PFSK-1 (cell line): ENCODE data around the gene HOXC12.

ENCODE experiments used
- FOXP2 ChIP-seq: optimal IDR thresholded peaks from 2 replicates; pipeline ENCODE3; 2011; ENCODE audit warnings: borderline replicate concordance, control low read depth, inconsistent platforms; ENCODE audit not compliant: insufficient read depth; ENCODE audit errors: extremely low read length, extremely low read depth
- POLR2AphosphoS5 ChIP-seq: IDR thresholded peaks from 2 replicates; pipeline ENCODE4 v1.6.1; 2012; ENCODE audit warnings: low read depth, mild to moderate bottlenecking, control low read depth, low read length, moderate library complexity
- REST ChIP-seq, 2 experiments: IDR thresholded peaks; 2 replicates each; pipeline versions ENCODE4 v1.6.1 to v1.8.0; 2011 to 2012; ENCODE audit warnings: low read depth in 2 of 2, low read length in 2 of 2, control low read depth in 1 of 2, inconsistent platforms in 1 of 2, mild to moderate bottlenecking in 1 of 2, moderate library complexity in 1 of 2; ENCODE audit not compliant: insufficient read depth in 1 of 2
- SIN3A ChIP-seq: IDR thresholded peaks from 2 replicates; pipeline ENCODE4 v1.6.1; 2012; ENCODE audit warnings: mild to moderate bottlenecking, low read length, moderate library complexity, borderline replicate concordance; ENCODE audit not compliant: insufficient read depth
- TAF1 ChIP-seq: IDR thresholded peaks from 2 replicates; pipeline ENCODE4 v1.6.1; 2012; ENCODE audit warnings: low read length, control low read depth, borderline replicate concordance; ENCODE audit not compliant: insufficient read depth

Gene HOXC12

GRCh38 chr12:53987787-53988230, 33.1 kb downstream of the HOXC12 start:
- TF ChIP-seq POLR2AphosphoS5, result no peak
- no peak for TF ChIP-seq TAF1
- no peak for TF ChIP-seq REST (IDR thresholded peaks at IDR 0.05; ENCODE audit: insufficient read depth in 1 of 2, low read depth in 2 of 2, low read length in 2 of 2)
- TF ChIP-seq FOXP2, result no peak
- no peak for TF ChIP-seq SIN3A

DNA sequence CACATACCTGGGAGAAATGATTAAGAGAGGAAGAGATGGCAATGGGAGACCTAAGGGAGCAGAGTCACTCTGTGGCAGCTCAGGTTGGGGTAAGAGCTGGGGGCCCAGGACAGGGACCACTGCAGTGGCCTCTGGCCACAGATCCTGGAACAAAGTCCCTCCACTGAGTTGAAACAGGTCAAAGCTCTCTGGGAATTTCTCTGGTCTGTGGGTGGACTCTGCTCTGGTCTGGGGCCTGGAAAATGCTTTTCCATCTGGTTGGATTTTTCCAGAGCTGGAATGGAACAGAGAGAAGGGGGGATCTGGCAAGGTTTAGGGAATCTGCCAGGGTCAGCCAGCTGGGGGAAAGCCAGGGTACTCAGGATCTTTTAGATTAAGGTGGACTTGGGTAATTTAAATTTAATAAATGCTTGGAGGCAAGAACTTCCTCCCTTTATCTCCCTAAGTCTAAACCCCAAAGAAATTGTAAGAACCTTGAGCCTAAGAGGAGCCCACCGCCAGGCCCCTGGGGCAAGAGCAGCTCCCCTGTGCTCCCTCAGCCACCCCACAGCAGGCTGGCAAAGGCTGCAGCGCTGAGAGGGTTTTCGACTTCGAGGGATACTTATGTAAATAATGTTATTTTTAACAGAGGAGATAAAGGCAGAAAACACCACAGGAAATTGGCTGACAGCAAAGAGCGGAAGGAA, 34.0 kb downstream of the HOXC12 start:
- no peak for TF ChIP-seq TAF1
- no peak for TF ChIP-seq FOXP2
- no peak for TF ChIP-seq POLR2AphosphoS5
- TF ChIP-seq SIN3A, result no peak
- TF ChIP-seq REST (IDR thresholded peaks at IDR 0.05; ENCODE audit: insufficient read depth in 1 of 2, low read depth in 2 of 2, low read length in 2 of 2), result no peak

DNA sequence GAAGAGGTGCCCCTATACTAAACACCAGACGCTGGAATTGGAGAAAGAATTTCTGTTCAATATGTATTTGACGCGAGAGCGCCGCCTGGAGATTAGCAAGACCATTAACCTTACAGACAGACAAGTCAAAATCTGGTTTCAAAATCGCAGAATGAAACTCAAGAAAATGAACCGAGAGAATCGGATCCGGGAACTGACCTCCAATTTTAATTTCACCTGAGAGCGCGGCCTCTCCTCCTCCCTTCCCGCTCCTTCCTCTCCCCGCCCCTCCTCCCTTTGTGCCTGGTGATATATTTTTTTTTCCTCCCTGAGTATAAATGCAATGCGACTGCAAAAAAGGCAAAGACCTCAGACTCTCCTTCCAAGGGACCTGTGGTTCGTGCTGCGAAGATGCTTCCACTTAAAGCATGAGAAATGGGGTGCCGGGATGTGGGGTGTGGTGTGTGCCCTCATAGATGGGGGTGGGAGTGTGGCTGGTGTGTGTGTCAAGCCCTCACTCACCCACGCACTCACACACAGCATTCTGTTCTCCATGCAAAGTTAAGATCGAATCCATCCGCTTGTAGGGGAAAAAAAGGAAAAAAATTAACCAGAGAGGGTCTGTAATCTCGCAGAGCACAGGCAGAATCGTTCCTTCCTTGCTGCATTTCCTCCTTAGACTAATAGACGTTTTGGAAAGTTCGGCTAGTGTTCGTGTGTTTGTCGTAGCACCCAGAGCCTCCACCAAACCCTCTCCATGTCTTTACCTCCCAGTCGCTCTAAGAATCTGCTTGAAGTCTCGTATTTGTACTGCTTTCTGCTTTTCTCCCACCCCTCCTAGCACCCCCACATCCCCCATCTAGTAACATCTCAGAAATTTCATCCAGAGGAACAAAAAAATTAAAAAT, 34.8 kb downstream of the HOXC12 start:
- TF ChIP-seq POLR2AphosphoS5 (no peak), REST (IDR thresholded peaks at IDR 0.05; ENCODE audit: insufficient read depth in 1 of 2, low read depth in 2 of 2, low read length in 2 of 2) (no peak), FOXP2 (no peak), SIN3A (no peak), TAF1 (no peak)

- TF ChIP-seq REST (IDR thresholded peaks at IDR 0.05; ENCODE audit: insufficient read depth in 1 of 2, low read depth in 2 of 2, low read length in 2 of 2), result no peak
- TF ChIP-seq FOXP2, result no peak
- TF ChIP-seq SIN3A, result no peak
- no peak for TF ChIP-seq POLR2AphosphoS5
- TF ChIP-seq TAF1, result no peak
Observed at GRCh38 chr12:53990311-53991076, 35.8 kb downstream of the HOXC12 start.
